ENCODE measurements around the gene PDXP. TPM values are rescaled to one million over a fixed set of nuclear protein-coding genes. Genes with fewer than 3 reads are reported as not detected.

Gene PDXP
- total and polyA plus RNA-seq, 4 donors, result 23.4 to 42.2 (median 28.5) TPM

DNA sequence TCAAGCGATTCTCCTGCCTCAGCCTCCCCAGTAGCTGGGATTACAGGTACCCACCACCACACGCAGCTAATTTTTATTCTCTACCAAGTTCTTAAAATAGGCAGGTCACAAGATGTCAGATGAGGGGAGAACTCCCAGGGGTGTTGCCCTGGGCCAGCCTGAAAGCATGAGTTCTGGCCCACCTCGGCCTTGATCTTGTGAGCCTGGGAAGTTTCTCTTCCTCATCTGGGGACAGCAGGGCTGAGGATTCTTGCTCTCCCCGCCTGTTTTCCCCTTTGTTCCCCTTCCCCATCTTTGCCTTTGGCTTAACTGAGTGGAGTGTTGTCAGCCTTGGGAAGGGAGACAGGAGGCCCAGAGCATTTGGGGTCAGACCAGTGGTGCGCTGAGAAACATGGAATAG, 3.5 kb downstream of the PDXP start:
- Histone ChIP-seq H3K4me3 (ENCODE audit: low read depth in 1 of 3, low read length in 3 of 3) (no peak overlapping the region), H3K4me1 (ENCODE audit: control insufficient read depth in 4 of 4, insufficient read depth in 4 of 4, low read length in 3 of 4) (peaks cover 8 to 53% (median 43%) of the 10 kb centered on the region in 4 donors), H3K36me3 (ENCODE audit: control insufficient read depth in 4 of 4, insufficient read depth in 3 of 4, low read depth in 1 of 4, low read length in 3 of 4) (peaks cover 0 to 14% (median 2%) of the 10 kb centered on the region in 4 donors), H3K9me3 (ENCODE audit: control insufficient read depth in 4 of 4, low read length in 3 of 4) (no peaks in the 10 kb centered on the region), H3K27ac (ENCODE audit: low read depth in 1 of 2, low read length in 2 of 2) (peak overlapping the region in 1 of 2 donors; percentile 15), H3K27me3 (ENCODE audit: control insufficient read depth in 4 of 4, insufficient read depth in 4 of 4, low read length in 3 of 4) (no peaks in the 10 kb centered on the region), H3K9ac (ENCODE audit: low read depth in 1 of 2, low read length in 2 of 2) (no peak overlapping the region)
- no peak for TF ChIP-seq FOXA1 (IDR thresholded peaks at IDR 0.05)
- no peak for TF ChIP-seq YY1 (IDR thresholded peaks at IDR 0.05)
- TF ChIP-seq, protein P1, sequence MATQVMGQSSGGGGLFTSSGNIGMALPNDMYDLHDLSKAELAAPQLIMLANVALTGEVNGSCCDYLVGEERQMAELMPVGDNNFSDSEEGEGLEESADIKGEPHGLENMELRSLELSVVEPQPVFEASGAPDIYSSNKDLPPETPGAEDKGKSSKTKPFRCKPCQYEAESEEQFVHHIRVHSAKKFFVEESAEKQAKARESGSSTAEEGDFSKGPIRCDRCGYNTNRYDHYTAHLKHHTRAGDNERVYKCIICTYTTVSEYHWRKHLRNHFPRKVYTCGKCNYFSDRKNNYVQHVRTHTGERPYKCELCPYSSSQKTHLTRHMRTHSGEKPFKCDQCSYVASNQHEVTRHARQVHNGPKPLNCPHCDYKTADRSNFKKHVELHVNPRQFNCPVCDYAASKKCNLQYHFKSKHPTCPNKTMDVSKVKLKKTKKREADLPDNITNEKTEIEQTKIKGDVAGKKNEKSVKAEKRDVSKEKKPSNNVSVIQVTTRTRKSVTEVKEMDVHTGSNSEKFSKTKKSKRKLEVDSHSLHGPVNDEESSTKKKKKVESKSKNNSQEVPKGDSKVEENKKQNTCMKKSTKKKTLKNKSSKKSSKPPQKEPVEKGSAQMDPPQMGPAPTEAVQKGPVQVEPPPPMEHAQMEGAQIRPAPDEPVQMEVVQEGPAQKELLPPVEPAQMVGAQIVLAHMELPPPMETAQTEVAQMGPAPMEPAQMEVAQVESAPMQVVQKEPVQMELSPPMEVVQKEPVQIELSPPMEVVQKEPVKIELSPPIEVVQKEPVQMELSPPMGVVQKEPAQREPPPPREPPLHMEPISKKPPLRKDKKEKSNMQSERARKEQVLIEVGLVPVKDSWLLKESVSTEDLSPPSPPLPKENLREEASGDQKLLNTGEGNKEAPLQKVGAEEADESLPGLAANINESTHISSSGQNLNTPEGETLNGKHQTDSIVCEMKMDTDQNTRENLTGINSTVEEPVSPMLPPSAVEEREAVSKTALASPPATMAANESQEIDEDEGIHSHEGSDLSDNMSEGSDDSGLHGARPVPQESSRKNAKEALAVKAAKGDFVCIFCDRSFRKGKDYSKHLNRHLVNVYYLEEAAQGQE (IDR thresholded peaks at IDR 0.05), result no peak
- TF ChIP-seq, protein P2, sequence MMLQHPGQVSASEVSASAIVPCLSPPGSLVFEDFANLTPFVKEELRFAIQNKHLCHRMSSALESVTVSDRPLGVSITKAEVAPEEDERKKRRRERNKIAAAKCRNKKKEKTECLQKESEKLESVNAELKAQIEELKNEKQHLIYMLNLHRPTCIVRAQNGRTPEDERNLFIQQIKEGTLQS (IDR thresholded peaks at IDR 0.05), result no peak
- TF ChIP-seq TAF1 (conservative IDR thresholded peaks at IDR 0.05), result no peak
- TF ChIP-seq, protein P3, sequence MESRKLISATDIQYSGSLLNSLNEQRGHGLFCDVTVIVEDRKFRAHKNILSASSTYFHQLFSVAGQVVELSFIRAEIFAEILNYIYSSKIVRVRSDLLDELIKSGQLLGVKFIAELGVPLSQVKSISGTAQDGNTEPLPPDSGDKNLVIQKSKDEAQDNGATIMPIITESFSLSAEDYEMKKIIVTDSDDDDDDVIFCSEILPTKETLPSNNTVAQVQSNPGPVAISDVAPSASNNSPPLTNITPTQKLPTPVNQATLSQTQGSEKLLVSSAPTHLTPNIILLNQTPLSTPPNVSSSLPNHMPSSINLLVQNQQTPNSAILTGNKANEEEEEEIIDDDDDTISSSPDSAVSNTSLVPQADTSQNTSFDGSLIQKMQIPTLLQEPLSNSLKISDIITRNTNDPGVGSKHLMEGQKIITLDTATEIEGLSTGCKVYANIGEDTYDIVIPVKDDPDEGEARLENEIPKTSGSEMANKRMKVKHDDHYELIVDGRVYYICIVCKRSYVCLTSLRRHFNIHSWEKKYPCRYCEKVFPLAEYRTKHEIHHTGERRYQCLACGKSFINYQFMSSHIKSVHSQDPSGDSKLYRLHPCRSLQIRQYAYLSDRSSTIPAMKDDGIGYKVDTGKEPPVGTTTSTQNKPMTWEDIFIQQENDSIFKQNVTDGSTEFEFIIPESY (IDR thresholded peaks at IDR 0.05), result no peak
- TF ChIP-seq SP1 (IDR thresholded peaks at IDR 0.05), result no peak
- no peak for TF ChIP-seq HNF4G (IDR thresholded peaks at IDR 0.05)
- no peak for TF ChIP-seq RAD21 (IDR thresholded peaks at IDR 0.05)
- TF ChIP-seq HNF4A (conservative IDR thresholded peaks at IDR 0.05), result no peak
- TF ChIP-seq, protein P4, sequence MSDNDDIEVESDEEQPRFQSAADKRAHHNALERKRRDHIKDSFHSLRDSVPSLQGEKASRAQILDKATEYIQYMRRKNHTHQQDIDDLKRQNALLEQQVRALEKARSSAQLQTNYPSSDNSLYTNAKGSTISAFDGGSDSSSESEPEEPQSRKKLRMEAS (IDR thresholded peaks at IDR 0.05), result no peak
- TF ChIP-seq EGR1 (IDR thresholded peaks at IDR 0.05; ENCODE audit: low read depth in 2 of 2), result no peak
- TF ChIP-seq, protein P5, sequence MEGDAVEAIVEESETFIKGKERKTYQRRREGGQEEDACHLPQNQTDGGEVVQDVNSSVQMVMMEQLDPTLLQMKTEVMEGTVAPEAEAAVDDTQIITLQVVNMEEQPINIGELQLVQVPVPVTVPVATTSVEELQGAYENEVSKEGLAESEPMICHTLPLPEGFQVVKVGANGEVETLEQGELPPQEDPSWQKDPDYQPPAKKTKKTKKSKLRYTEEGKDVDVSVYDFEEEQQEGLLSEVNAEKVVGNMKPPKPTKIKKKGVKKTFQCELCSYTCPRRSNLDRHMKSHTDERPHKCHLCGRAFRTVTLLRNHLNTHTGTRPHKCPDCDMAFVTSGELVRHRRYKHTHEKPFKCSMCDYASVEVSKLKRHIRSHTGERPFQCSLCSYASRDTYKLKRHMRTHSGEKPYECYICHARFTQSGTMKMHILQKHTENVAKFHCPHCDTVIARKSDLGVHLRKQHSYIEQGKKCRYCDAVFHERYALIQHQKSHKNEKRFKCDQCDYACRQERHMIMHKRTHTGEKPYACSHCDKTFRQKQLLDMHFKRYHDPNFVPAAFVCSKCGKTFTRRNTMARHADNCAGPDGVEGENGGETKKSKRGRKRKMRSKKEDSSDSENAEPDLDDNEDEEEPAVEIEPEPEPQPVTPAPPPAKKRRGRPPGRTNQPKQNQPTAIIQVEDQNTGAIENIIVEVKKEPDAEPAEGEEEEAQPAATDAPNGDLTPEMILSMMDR (IDR thresholded peaks at IDR 0.05; ENCODE audit: low read depth, low read length, missing input control), result no peak
- no peak for DNase-seq (ENCODE audit: low spot score)
- 81% methylated on average over 5 of the region's 5 CpGs for WGBS

DNA sequence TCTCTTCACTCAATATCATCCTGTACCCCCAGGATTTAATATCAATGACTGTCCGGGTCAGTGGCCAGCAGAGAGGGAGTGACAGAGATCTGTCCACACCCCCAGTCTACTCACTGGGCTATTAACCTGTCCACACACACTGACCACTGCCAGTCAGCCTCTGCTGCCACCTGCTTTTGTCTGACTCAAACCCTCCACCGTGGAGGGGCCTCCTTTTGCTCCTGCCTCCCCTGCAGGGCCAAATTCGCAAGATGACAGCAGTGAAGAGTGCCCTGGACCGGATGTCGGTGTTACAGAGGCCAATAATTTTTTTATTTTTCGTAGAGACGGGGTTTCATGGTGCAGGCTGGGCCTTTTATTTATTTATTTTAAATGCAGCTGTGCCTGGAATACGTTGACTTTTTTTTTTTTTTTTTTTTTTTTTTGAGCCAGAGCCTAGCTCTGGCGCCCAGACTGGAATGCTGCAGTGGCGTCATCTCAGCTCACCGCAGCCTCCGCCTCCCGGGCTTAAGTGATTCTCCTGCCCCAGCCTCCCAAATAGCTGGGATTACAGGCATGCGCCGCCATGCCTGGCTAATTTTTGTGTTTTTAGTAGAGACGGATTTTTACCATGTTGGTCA, 5.1 kb downstream of the PDXP start:
- Histone ChIP-seq H3K9ac (ENCODE audit: low read depth in 1 of 2, low read length in 2 of 2) (no peak overlapping the region), H3K27ac (ENCODE audit: low read depth in 1 of 2, low read length in 2 of 2) (no peak overlapping the region), H3K4me1 (ENCODE audit: control insufficient read depth in 4 of 4, insufficient read depth in 4 of 4, low read length in 3 of 4) (peaks cover 6 to 43% (median 37%) of the 10 kb centered on the region in 4 donors), H3K9me3 (ENCODE audit: control insufficient read depth in 4 of 4, low read length in 3 of 4) (no peaks in the 10 kb centered on the region), H3K36me3 (ENCODE audit: control insufficient read depth in 4 of 4, insufficient read depth in 3 of 4, low read depth in 1 of 4, low read length in 3 of 4) (peaks cover 2 to 16% (median 4%) of the 10 kb centered on the region in 4 donors), H3K27me3 (ENCODE audit: control insufficient read depth in 4 of 4, insufficient read depth in 4 of 4, low read length in 3 of 4) (no peaks in the 10 kb centered on the region), H3K4me3 (ENCODE audit: low read depth in 1 of 3, low read length in 3 of 3) (no peak overlapping the region)
- TF ChIP-seq, protein P1 (IDR thresholded peaks at IDR 0.05), result no peak
- TF ChIP-seq JUND (IDR thresholded peaks at IDR 0.05) (no peak), NR2F2 (IDR thresholded peaks at IDR 0.05) (no peak)
- TF ChIP-seq, protein P2 (IDR thresholded peaks at IDR 0.05), result no peak
- TF ChIP-seq, protein P4 (IDR thresholded peaks at IDR 0.05), result no peak
- 72% methylated on average over 16 of the region's 16 CpGs for WGBS
- DNase-seq (ENCODE audit: low spot score), result no peak

All from liver (tissue), 9 donors.